ENCODE measurements around the gene TBC1D4. TPM values are rescaled to one million over a fixed set of nuclear protein-coding genes. Genes with fewer than 3 reads are reported as not detected.

TBC1D4 gene
- total RNA-seq, 3 donors from 2014 or later, result 33.3 to 52.8 (median 40.6) TPM

- Histone ChIP-seq H3K27me3 (no peaks in the 10 kb centered on the region), H3K9me3 (no peaks in the 10 kb centered on the region), H3K4me1 (no peaks in the 10 kb centered on the region), H3K27ac (no peak overlapping the region), H3K36me3 (no peaks in the 10 kb centered on the region), H3K4me3 (no peak overlapping the region)
- no peak for TF ChIP-seq POLR2AphosphoS5 (IDR thresholded peaks at IDR 0.05)
- TF ChIP-seq CTCF (IDR thresholded peaks at IDR 0.05), result no peak
- TF ChIP-seq POLR2A (IDR thresholded peaks at IDR 0.05), result no peak
- no peak for DNase-seq (ENCODE audit: low spot score in 2 of 2)
- intact Hi-C loops (cut with DNase I; ENCODE audit: low total_unique reads), result no loop called here
These were observed 90.4 kb downstream of the TBC1D4 start for GRCh38 chr13:75391432-75392100.

GRCh38 chr13:75390229-75390628, 91.7 kb downstream of the TBC1D4 start:
- DNase-seq (ENCODE audit: low spot score in 2 of 2), result no peak
- Histone ChIP-seq H3K9me3 (no peaks in the 10 kb centered on the region), H3K4me1 (no peaks in the 10 kb centered on the region), H3K36me3 (no peaks in the 10 kb centered on the region), H3K4me3 (no peak overlapping the region), H3K27me3 (no peaks in the 10 kb centered on the region), H3K27ac (no peak overlapping the region)
- intact Hi-C loops (cut with DNase I; ENCODE audit: low total_unique reads), result no loop called here
- no peak for TF ChIP-seq POLR2A (IDR thresholded peaks at IDR 0.05)
- TF ChIP-seq CTCF (IDR thresholded peaks at IDR 0.05), result no peak
- TF ChIP-seq POLR2AphosphoS5 (IDR thresholded peaks at IDR 0.05), result no peak

- Histone ChIP-seq H3K27ac (no peak overlapping the region), H3K36me3 (no peaks in the 10 kb centered on the region), H3K9me3 (no peaks in the 10 kb centered on the region), H3K4me3 (no peak overlapping the region), H3K27me3 (no peaks in the 10 kb centered on the region), H3K4me1 (no peaks in the 10 kb centered on the region)
- no peak for DNase-seq (ENCODE audit: low spot score in 2 of 2)
- intact Hi-C loops (cut with DNase I; ENCODE audit: low total_unique reads), result no loop called here
- no peak for TF ChIP-seq POLR2AphosphoS5 (IDR thresholded peaks at IDR 0.05)
- no peak for TF ChIP-seq POLR2A (IDR thresholded peaks at IDR 0.05)
- no peak for TF ChIP-seq CTCF (IDR thresholded peaks at IDR 0.05)
These were observed 96.3 kb downstream of the TBC1D4 start for GRCh38 chr13:75385708-75386083.

- no peaks in the 10 kb centered on the region for H3K9me3 ChIP-seq
- H3K4me1 ChIP-seq, result no peaks in the 10 kb centered on the region
- no peak for DNase-seq (ENCODE audit: low spot score in 2 of 2)
- H3K36me3 ChIP-seq, result no peaks in the 10 kb centered on the region
- no peak overlapping the region for H3K4me3 ChIP-seq
- TF ChIP-seq POLR2AphosphoS5 (IDR thresholded peaks at IDR 0.05) (no peak), CTCF (IDR thresholded peaks at IDR 0.05) (no peak), POLR2A (IDR thresholded peaks at IDR 0.05) (no peak)
- no peaks in the 10 kb centered on the region for H3K27me3 ChIP-seq
- intact Hi-C loops (cut with DNase I; ENCODE audit: low total_unique reads), result no loop called here
- H3K27ac ChIP-seq, result no peak overlapping the region
These were observed 96.9 kb downstream of the TBC1D4 start for GRCh38 chr13:75384879-75385707.

- H3K4me3 ChIP-seq, result no peak overlapping the region
- TF ChIP-seq POLR2AphosphoS5 (IDR thresholded peaks at IDR 0.05) (no peak), POLR2A (IDR thresholded peaks at IDR 0.05) (no peak), CTCF (IDR thresholded peaks at IDR 0.05) (no peak)
These were observed 98.8 kb downstream of the TBC1D4 start for GRCh38 chr13:75383064-75383715.

More at GRCh38 chr13:75383064-75383715, 98.8 kb downstream of the TBC1D4 start:
- Histone ChIP-seq H3K4me1 (no peaks in the 10 kb centered on the region), H3K36me3 (no peaks in the 10 kb centered on the region), H3K27me3 (no peaks in the 10 kb centered on the region), H3K9me3 (no peaks in the 10 kb centered on the region), H3K27ac (no peak overlapping the region)
- no peak for DNase-seq (ENCODE audit: low spot score in 2 of 2)
- intact Hi-C loops (cut with DNase I; ENCODE audit: low total_unique reads), result no loop called here
